ENCODE results near the gene SMIM26.

The SMIM26 gene

GRCh38 chr20:18585134-18585533 lies 17.9 kb downstream of the SMIM26 start:
- no peak for DNase-seq

DNA sequence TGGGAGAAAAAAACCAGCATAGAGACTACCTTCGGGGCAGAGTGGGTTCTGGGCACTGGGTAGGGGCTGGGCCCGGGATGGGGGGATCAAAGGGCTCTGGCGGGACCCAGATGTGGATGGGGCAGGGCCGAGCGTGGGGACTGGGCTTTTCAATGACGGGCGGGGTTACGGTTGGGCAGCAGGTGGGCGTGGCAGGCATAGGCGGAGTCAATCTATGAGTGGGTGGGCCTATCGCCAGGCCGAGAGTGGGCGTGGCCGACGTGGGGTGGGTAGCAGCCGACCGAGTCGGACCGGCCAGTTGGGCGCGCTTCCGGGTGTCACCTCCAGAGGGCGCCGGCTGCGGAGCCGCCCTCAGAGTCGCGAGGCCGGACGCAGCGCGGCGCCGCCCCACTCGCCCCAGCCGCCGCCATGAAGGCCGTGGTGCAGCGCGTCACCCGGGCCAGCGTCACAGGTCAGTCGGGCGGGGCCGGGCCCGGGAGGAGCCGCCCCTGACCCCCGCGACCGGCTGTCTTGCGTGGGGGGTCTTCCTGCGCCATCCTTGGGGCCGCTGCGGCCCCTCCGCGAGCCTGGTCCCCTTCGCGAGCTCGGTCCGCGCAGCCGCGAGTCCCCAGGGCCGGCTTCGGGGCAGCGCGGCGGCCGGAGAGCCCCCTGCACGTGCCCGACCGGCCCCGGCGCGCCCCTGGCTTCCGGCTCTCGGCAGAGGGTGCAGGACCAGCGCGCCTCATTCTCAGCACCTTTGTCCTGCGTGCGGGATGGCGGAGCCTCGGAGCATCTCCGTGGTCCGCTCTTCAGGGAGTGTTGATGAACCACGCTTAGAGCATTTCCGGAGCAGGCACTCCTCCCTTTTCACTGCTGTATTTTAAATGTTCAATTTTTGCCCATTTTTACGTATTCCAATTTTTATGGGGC lies 20.7 kb downstream of the SMIM26 start, which contains the start of gene DTD1:
TSS of gene DTD1 (plus strand) at position 390 of the 909 bp plus-strand sequence. CDS start at position 409, 19 bp downstream.
- peak; percentile 22 to 92 (median 84) for DNase-seq

DNA sequence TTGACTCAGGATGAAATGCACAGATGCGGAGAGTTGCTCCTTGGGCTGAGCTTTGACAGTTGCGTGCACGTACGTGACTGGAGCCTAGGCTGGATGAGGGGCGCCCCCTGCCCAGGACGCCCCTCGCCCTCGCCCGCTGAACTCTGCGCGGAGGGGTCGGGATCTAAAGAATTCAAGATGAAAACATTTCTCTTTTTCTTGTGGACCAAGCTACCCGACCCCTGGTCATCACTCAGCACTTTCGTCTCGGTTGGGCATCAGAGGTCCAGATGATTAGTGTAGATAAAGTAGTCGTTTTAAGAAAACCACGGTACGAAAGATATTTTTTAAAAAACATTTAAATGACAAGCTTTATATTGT lies 21.3 kb downstream of the SMIM26 start:
- peak in 2 of 14 donors; percentile 32 to 45 for DNase-seq

DNA sequence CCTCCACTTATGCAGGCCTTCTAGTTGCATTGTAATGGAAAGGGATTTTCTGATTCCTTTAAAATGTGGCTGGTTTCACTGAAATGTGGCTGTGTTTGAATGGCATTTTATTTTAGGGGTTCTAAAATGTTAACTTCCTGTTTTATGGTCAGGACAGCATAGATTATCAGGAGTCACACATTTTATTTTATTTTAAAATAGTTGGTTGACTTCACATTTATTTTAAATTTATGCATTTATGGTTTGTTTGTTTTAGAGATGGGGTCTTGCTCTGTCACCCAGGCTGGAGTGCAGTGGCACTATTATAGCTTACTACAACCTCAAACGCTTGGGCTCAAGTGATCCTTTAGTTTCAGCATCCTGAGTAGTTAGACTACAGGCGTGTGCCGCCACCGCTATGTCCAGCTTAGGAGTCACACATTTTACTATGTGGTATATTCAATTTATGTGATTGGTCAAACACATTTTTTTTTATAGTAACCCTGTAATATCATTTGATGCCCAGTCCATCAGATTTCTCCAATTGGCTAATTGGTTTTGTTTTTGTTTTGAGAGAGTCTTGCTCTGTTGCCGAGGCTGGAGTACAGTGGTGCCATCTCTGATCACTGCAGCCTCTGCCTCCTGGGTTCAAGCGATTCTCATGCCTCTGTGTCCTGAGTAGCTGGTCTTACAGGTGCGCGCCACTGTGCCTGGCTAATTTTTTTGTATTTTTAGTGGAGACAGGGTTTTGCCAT lies 22.9 kb downstream of the SMIM26 start:
- DNase-seq = no peak

- DNase-seq = no peak
These were observed 29.0 kb downstream of the SMIM26 start for GRCh38 chr20:18596270-18596669.

DNA sequence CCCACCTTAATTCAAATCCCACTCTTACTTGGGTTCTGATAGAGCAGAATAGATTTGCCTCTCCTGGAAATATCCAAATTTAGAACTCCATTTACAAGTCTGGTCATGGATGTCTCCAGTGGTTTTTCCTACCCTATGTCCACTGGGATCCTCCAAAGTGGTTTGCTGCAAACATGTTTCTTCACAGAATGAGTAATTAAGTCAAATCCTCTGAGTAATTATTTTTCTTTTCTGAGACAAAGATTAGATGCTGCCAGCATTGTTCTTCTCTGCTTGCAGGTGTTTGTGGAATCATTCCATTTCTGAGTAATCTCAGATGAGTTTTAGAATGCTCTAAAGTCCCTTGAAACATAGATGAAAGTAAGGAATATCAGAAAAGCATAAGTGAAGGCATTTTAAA lies 42.5 kb downstream of the SMIM26 start:
- DNase-seq = no peak

- no peak for DNase-seq
These were observed 44.3 kb downstream of the SMIM26 start for GRCh38 chr20:18611492-18611891.

DNA sequence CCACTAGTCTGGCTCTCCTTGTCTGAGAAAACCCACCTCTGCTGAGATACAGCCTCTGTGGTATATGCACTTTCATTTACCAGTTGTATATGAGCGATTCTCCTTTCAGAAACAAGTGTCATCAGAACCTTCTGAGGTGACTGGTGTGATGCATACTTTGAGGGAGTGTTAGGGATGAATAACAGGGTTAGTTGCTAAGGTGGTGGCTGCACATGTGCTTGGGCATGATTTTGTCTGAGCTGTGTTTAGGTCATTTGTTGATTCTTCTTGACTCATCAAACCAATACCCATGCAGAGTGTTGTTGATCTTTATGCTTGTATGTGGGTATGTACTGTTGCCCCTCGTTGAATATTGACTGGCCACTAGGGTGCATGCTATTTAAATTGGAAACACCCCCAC lies 46.3 kb downstream of the SMIM26 start:
- no peak for DNase-seq

GRCh38 chr20:18614244-18614643 lies 47.0 kb downstream of the SMIM26 start:
- peak in 1 of 14 donors; percentile 14 for DNase-seq

DNA sequence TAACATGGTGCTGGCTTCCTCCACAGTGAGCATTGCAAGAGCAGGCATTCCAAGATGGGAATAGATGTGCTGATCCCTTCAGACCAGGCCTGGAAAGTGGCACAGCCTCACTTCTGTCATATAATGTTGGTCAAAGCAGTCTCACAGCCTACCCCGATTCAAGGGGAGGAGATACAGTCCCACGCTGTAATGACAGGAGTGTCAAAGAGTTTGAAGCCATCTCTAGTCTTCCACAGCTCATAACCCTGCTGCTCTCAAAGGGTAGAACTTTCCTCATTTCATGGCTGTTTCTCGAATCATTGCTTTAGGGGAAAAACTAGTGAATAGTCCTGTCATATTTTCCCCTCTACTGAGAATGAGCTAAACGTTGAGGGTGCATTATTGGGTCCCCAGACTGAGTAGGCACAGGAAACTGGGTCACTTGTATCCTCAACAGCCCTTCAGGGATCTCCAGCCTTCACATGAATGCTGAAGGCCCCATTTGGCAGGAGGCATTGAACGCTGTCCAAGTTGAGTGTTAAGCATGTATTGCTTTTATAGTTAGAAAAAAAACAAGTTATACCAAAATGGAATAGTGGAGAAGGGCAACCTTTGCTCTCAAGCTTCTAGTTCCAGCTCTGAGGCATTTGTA lies 47.9 kb downstream of the SMIM26 start:
- DNase-seq = no peak
